ENCODE results near the gene PAH.

The PAH gene

DNA sequence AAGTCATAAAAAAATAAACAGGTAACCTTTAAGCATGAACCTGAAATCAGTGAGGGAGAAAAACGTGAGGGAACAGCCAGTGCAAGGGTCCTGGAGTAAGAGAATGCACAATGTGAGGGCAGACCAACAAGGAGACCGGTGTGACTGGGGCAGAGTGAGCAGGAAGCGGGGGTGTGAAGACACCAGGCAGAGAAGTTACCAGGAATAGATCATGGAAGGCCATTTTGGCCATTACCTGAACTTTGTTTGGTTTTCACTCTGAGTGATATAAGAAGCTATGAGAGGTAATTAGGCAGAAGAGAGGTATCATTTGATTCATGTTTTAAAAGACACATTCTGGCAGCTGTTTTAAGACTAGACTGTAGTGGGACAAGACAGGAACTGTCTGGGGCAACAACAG lies 15.0 kb downstream of the PAH start:
- no peak for DNase-seq (ENCODE audit: insufficient read length, low spot score)
- FAIRE-seq: no peak

DNA sequence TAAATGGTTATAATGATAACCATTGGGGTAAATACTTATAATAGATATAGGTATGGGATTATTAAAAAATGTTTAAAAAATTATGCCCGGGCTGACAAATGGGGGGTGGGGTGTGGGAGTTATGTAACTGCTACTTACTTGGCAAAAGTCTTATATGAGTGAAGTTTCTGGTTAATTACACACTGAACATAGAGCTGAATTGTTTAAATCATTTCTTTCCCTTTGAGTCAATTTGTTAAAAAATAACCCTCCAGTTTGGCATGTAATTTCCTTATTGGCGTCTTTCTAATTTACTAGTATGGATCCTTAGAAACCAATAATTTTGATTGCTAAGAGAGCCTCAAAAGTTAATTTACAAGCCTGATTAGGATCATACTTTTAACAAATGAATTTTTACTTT lies 16.7 kb downstream of the PAH start:
- DNase-seq (ENCODE audit: insufficient read length, low spot score): no peak
- no peak for FAIRE-seq

- DNase-seq (ENCODE audit: insufficient read length, low spot score): no peak
- FAIRE-seq: no peak
Observed at GRCh38 chr12:102896067-102896466, 21.0 kb downstream of the PAH start.

DNA sequence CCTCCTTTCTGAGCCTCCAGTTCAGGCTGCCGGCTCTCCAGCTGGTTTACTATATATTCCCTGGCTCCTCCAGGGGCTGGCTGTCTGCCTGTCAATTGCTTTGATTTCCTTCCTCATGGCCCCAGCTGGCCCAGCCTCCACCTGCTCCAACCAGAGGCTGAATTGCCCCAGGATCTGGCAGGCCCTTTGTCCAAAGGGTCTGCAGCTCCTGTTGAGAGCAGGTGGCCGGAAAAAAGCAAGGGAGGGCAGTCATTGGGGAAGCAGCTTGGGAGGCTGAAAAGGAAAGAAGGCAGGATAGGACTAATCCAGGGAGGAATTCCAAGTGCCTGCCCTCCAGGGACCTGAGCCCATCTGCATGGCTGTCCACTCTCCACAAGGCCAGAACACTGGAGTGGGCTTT lies 25.3 kb downstream of the PAH start:
- FAIRE-seq (no peak), DNase-seq (ENCODE audit: insufficient read length, low spot score) (no peak)

GRCh38 chr12:102888511-102888910 lies 28.5 kb downstream of the PAH start:
- FAIRE-seq (no peak), DNase-seq (ENCODE audit: insufficient read length, low spot score) (no peak)

- DNase-seq (ENCODE audit: insufficient read length, low spot score) (no peak), FAIRE-seq (no peak)
Observed at GRCh38 chr12:102885043-102885932, 31.8 kb downstream of the PAH start.

- DNase-seq (ENCODE audit: insufficient read length, low spot score) (peak; percentile 49), FAIRE-seq (no peak)
Observed at GRCh38 chr12:102883204-102883799, 33.7 kb downstream of the PAH start.

GRCh38 chr12:102880783-102881182 lies 36.3 kb downstream of the PAH start:
- FAIRE-seq (no peak), DNase-seq (ENCODE audit: insufficient read length, low spot score) (no peak)

GRCh38 chr12:102879144-102879763 lies 37.8 kb downstream of the PAH start:
- peak; percentile 60 for FAIRE-seq

GRCh38 chr12:102876883-102877282 lies 40.2 kb downstream of the PAH start:
- DNase-seq (ENCODE audit: insufficient read length, low spot score) (no peak), FAIRE-seq (no peak)

More at GRCh38 chr12:102879144-102879763, 37.8 kb downstream of the PAH start:
- DNase-seq (ENCODE audit: insufficient read length, low spot score): peak; percentile 76

GRCh38 chr12:102874819-102875218 lies 42.2 kb downstream of the PAH start:
- DNase-seq (ENCODE audit: insufficient read length, low spot score) (no peak), FAIRE-seq (no peak)

DNA sequence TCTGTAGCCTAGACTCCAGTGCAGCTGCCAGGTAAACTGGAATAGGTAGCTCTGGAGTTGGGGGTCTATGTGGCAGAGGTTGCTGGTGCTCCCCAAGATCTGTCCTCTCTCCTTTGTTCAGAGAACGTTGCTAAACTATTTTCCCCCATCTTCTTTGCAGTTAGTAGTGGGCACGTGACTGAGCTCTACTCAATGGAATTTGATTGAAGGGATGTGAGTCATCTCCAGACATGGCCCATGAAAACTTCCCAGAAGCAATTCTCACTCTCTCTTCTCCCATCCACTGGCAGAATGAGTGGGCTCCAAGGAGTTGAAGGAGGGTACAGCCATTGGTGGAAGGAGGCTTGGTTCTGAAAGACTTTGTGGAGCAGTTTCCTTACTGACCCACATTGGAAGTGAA lies 44.0 kb downstream of the PAH start:
- DNase-seq (ENCODE audit: insufficient read length, low spot score): no peak
- no peak for FAIRE-seq

- FAIRE-seq (no peak), DNase-seq (ENCODE audit: insufficient read length, low spot score) (no peak)
Observed at GRCh38 chr12:102871014-102871413, 46.0 kb downstream of the PAH start.

DNA sequence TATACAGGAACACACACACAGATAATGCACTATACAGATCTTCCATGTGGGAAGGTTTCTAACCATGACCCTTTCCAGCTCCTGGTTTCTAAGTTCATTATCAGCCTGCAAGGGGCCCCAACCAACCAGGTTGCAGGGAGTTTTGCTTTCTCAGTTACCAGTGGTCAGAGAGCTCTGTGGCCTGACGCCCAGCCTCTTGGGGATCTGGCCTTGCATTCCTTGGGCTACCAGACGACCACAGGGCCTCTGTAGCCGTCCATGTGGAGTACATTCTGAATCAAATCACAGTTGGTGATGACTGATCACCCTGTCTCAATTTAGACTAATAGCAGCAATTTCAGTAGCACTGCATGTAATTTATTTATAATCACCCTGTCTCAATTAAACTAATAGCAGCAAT lies 47.5 kb downstream of the PAH start:
- no peak for FAIRE-seq
- no peak for DNase-seq (ENCODE audit: insufficient read length, low spot score)

- DNase-seq (ENCODE audit: insufficient read length, low spot score): no peak
- FAIRE-seq: no peak
Observed at GRCh38 chr12:102865821-102866615, 51.0 kb downstream of the PAH start.

- no peak for FAIRE-seq
- DNase-seq (ENCODE audit: insufficient read length, low spot score): no peak
Observed at GRCh38 chr12:102862486-102862885, 54.6 kb downstream of the PAH start.

GRCh38 chr12:102851246-102851645 lies 65.8 kb downstream of the PAH start:
- FAIRE-seq: no peak
- no peak for DNase-seq (ENCODE audit: insufficient read length, low spot score)

DNA sequence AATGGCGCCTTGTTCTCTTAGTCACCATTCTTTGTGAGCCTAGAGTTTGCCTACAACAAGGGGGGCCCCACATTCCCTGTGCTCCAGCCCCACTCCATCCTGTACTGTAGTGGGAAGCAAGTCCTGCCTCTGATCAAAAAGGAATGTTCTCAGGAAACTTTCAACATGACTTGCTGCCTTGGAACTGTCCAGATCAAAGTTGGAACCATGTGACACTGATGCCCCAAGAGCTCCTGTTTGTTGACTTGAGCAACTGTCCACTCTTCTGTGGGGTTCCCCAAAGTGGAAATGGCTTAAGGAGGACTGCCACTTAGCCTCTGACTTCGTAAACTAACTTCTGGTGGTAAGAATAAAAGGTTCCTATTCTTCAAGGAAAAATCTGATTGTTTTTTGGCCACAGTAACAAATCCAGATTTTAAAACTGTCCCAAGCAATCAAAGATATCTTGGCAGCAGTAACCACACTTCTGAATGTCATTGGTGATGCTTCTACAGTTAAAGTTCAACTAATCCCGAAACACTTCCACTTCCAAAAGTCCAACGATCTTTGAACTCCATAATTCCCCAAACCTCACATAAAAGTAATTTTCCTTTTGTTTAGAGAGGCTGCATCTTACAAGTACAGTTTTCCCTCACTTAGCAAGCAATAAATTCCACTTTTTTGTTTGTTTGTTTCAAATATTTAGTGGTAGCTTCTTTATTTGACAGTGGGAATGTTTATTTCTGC lies 67.2 kb downstream of the PAH start:
- no peak for FAIRE-seq

GRCh38 chr12:102848832-102849231 lies 68.2 kb downstream of the PAH start:
- DNase-seq (ENCODE audit: insufficient read length, low spot score): no peak
- no peak for FAIRE-seq

More for the DNA sequence above, 67.2 kb downstream of the PAH start:
- no peak for DNase-seq (ENCODE audit: insufficient read length, low spot score)

GRCh38 chr12:102847131-102847530 lies 69.9 kb downstream of the PAH start:
- FAIRE-seq: no peak
- DNase-seq (ENCODE audit: insufficient read length, low spot score): no peak
